Endodermal cell (in vitro differentiated cells): ENCODE measurements around the gene AOPEP. TPM values are rescaled to one million over a fixed set of nuclear protein-coding genes. Genes with fewer than 3 reads are reported as not detected.
A peak's percentile ranks its signal among the peaks of the same experiment; 100 is the strongest.

Experiments
- DNase-seq: peaks from one replicate; pipeline ENCODE4 v3.0.0-alpha.2; 2017
- H3K27ac ChIP-seq: 2 replicates; pipeline ENCODE4 v1.5.1; 2013; ENCODE audit warnings: mild to moderate bottlenecking, low read depth, low read length, moderate library complexity
- H3K27me3 ChIP-seq: 2 replicates; pipeline ENCODE4 v1.6.1; 2013; ENCODE audit warnings: mild to moderate bottlenecking, low read length, moderate library complexity; ENCODE audit not compliant: insufficient read depth, control insufficient read depth, poor library complexity, severe bottlenecking
- H3K36me3 ChIP-seq: 2 replicates; pipeline ENCODE4 v1.7.0; 2013; ENCODE audit warnings: mild to moderate bottlenecking, low read length, moderate library complexity; ENCODE audit not compliant: control insufficient read depth, insufficient read depth
- H3K4me1 ChIP-seq: one replicate; pipeline ENCODE4 v1.7.0; 2013; ENCODE audit warnings: low read length; ENCODE audit not compliant: control insufficient read depth, insufficient read depth
- H3K4me3 ChIP-seq: 2 replicates; pipeline ENCODE4 v1.5.1; 2013; ENCODE audit warnings: mild to moderate bottlenecking, low read length, moderate library complexity
- H3K9ac ChIP-seq: 2 replicates; pipeline ENCODE4 v1.6.1; 2013; ENCODE audit warnings: mild to moderate bottlenecking, low read length, moderate library complexity; ENCODE audit not compliant: poor library complexity, severe bottlenecking; ENCODE audit errors: extremely low read depth
- H3K9me3 ChIP-seq: 2 replicates; pipeline ENCODE4 v1.6.1; 2013; ENCODE audit warnings: mild to moderate bottlenecking, low read length, moderate library complexity; ENCODE audit not compliant: control insufficient read depth
- H3K27ac Mint-ChIP-seq: 2 replicates; pipeline ENCODE4 v1.8.0; 2020; ENCODE audit warnings: mixed read lengths
- H3K27me3 Mint-ChIP-seq: 2 replicates; pipeline ENCODE4 v1.8.0; 2021; ENCODE audit warnings: mild to moderate bottlenecking, mixed read lengths; ENCODE audit not compliant: insufficient read depth
- H3K36me3 Mint-ChIP-seq: 2 replicates; pipeline ENCODE4 v1.8.0; 2020; ENCODE audit warnings: low read depth, mixed read lengths
- H3K4me1 Mint-ChIP-seq: 2 replicates; pipeline ENCODE4 v1.8.0; 2020; ENCODE audit warnings: mixed read lengths
- H3K4me3 Mint-ChIP-seq: 2 replicates; pipeline ENCODE4 v1.8.0; 2020; ENCODE audit warnings: mild to moderate bottlenecking, moderate library complexity, mixed read lengths
- H3K9me3 Mint-ChIP-seq: 2 replicates; pipeline ENCODE4 v1.8.0; 2020; ENCODE audit warnings: mild to moderate bottlenecking, mixed read lengths
- CTCF ChIP-seq: fragments of 200-600 bp; sonication (generic); conservative IDR thresholded peaks from 2 replicates; pipeline ENCODE4 v1.5.0; 2021; ENCODE audit warnings: antibody characterized with exemption, mild to moderate bottlenecking
- WGBS, 2 experiments: methylation state at CpG; one replicate each; pipeline versions ENCODE4 v1.1.5 to v1.1.7; 2013; ENCODE audit warnings: missing lambda C conversion rate in 2 of 2, mixed read lengths in 1 of 2; ENCODE audit not compliant: insufficient coverage in 1 of 2, insufficient read length in 1 of 2; 5-methylcytosine and 5-hydroxymethylcytosine counted together
- total RNA-seq, 2 donors: library from RNA; stranded (reverse); fragmentation: NEBNext Ultra II Directional in 1 of 2; extraction: Animal tissue kit (Norgen Biotek cat#: 25700) in 1 of 2; gene quantifications; 2 replicates in 1 of 2; 3 replicates in 1 of 2; pipeline ENCODE4 v1.2.1, GENCODE V29; 2021

AOPEP gene
- total RNA-seq, 2 donors from 2014 or later = 23.4 to 33.7 TPM

- peaks cover 3% of the 10 kb centered on the region for H3K4me1 Mint-ChIP-seq
- H3K9ac ChIP-seq = no peak overlapping the region
Measured at GRCh38 chr9:94928691-94929368, 202.3 kb downstream of the AOPEP start.

GRCh38 chr9:94929369-94929756 lies 202.9 kb downstream of the AOPEP start:
- Histone ChIP-seq H3K9me3 (no peaks in the 10 kb centered on the region), H3K9ac (no peak overlapping the region), H3K27me3 (no peaks in the 10 kb centered on the region), H3K4me1 (no peaks in the 10 kb centered on the region), H3K4me3 (no peak overlapping the region), H3K36me3 (no peaks in the 10 kb centered on the region), H3K27ac (no peak overlapping the region)
- 96 to 100% methylated on average over 8 to 9 of the region's 9 CpGs for whole genome bisulfite sequencing, 2 experiments
- TF ChIP-seq CTCF = no peak
- H3K4me1 Mint-ChIP-seq = peaks cover 3% of the 10 kb centered on the region
- no peak for DNase-seq
- no peaks in the 10 kb centered on the region for H3K27me3 Mint-ChIP-seq
- no peak overlapping the region for H3K27ac Mint-ChIP-seq
- H3K4me3 Mint-ChIP-seq = no peak overlapping the region
- H3K36me3 Mint-ChIP-seq = peaks cover 20% of the 10 kb centered on the region
- H3K9me3 Mint-ChIP-seq = no peaks in the 10 kb centered on the region

More at GRCh38 chr9:94928691-94929368, 202.3 kb downstream of the AOPEP start:
- Histone ChIP-seq H3K27me3 (no peaks in the 10 kb centered on the region), H3K27ac (peak overlapping the region; percentile 18), H3K36me3 (no peaks in the 10 kb centered on the region), H3K4me1 (no peaks in the 10 kb centered on the region), H3K9me3 (no peaks in the 10 kb centered on the region), H3K4me3 (no peak overlapping the region)
- Mint-ChIP-seq H3K9me3 (no peaks in the 10 kb centered on the region), H3K36me3 (peaks cover 18% of the 10 kb centered on the region), H3K27ac (no peak overlapping the region), H3K27me3 (no peaks in the 10 kb centered on the region), H3K4me3 (no peak overlapping the region)
- WGBS, 2 experiments = 75 to 86% methylated on average over 10 to 13 of the region's 13 CpGs
- no peak for DNase-seq
- TF ChIP-seq CTCF = no peak

GRCh38 chr9:94931036-94931633 lies 204.6 kb downstream of the AOPEP start:
- Mint-ChIP-seq H3K27ac (no peak overlapping the region), H3K4me3 (no peak overlapping the region), H3K36me3 (peaks cover 13% of the 10 kb centered on the region), H3K4me1 (peaks cover 4% of the 10 kb centered on the region), H3K27me3 (no peaks in the 10 kb centered on the region), H3K9me3 (no peaks in the 10 kb centered on the region)
- Histone ChIP-seq H3K4me3 (no peak overlapping the region), H3K4me1 (no peaks in the 10 kb centered on the region), H3K36me3 (no peaks in the 10 kb centered on the region), H3K9ac (no peak overlapping the region), H3K27me3 (no peaks in the 10 kb centered on the region), H3K9me3 (no peaks in the 10 kb centered on the region), H3K27ac (no peak overlapping the region)
- 90 to 100% methylated on average over 1 to 3 of the region's 3 CpGs for WGBS, 2 experiments
- no peak for TF ChIP-seq CTCF
- no peak for DNase-seq
